GM23248 (cell line): ENCODE measurements around the gene TRAF3IP3.

ENCODE experiments used
- EZH2 ChIP-seq: fragments of 200-600 bp; sonication (generic); IDR thresholded peaks from 2 replicates; pipeline ENCODE4 v1.6.1; 2018; ENCODE audit warnings: antibody characterized with exemption, mild to moderate bottlenecking; ENCODE audit not compliant: insufficient read depth, poor library complexity, severe bottlenecking
- EZH2phosphoT487 ChIP-seq: fragments of 200-600 bp; sonication (generic); IDR thresholded peaks from 2 replicates; pipeline ENCODE4 v1.6.1; 2018; ENCODE audit warnings: antibody characterized with exemption, moderate library complexity, mild to moderate bottlenecking, low read depth; ENCODE audit not compliant: insufficient read depth

GRCh38 chr1:209720826-209721225 lies 35.0 kb upstream of the TRAF3IP3 start:
- TF ChIP-seq EZH2 (no peak), EZH2phosphoT487 (no peak)
